IPS-15b (cell line): Measurements from ENCODE around the gene TAOK1.

Source experiments
- H3K27me3 ChIP-seq: one replicate; pipeline ENCODE4 v1.6.1; 2013; ENCODE audit warnings: low read length; ENCODE audit not compliant: control insufficient read depth, insufficient read depth
- H3K36me3 ChIP-seq: one replicate; pipeline ENCODE4 v1.6.1; 2013; ENCODE audit warnings: low read length; ENCODE audit not compliant: control insufficient read depth, insufficient read depth
- H3K4me1 ChIP-seq: one replicate; pipeline ENCODE4 v1.6.1; 2013; ENCODE audit warnings: mild to moderate bottlenecking, low read length; ENCODE audit not compliant: control insufficient read depth, insufficient read depth
- H3K4me3 ChIP-seq: one replicate; pipeline ENCODE4 v1.5.1; 2013; ENCODE audit warnings: low read depth, low read length
- H3K9ac ChIP-seq: one replicate; pipeline ENCODE4 v1.6.1; 2013; ENCODE audit warnings: low read depth, mild to moderate bottlenecking, low read length
- H3K9me3 ChIP-seq: one replicate; pipeline ENCODE4 v1.6.1; 2013; ENCODE audit warnings: mild to moderate bottlenecking, low read length; ENCODE audit not compliant: control insufficient read depth, insufficient read depth

The TAOK1 gene

DNA sequence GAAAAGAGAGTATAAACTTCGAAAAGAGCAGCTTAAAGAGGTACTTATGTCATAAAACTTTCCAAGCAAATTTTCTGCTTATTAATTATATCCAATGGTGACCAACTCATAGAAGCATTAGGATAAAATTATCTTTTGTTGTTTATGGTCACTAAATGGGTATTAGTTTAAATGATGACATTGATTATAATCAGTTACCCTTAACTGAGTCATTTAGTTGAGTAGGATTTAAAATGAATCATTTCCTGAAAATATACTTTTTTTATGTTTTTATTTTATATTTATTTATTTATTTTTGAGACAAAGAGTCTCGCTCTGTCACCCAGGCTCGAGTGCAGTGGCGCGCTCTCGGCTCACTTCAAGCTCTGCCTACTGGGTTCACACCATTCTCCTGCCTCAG, 120.8 kb downstream of the TAOK1 start:
- Histone ChIP-seq H3K4me3 (no peak overlapping the region), H3K9me3 (no peaks in the 10 kb centered on the region), H3K27me3 (no peaks in the 10 kb centered on the region), H3K4me1 (no peaks in the 10 kb centered on the region), H3K36me3 (peaks cover 9% of the 10 kb centered on the region), H3K9ac (no peak overlapping the region)

DNA sequence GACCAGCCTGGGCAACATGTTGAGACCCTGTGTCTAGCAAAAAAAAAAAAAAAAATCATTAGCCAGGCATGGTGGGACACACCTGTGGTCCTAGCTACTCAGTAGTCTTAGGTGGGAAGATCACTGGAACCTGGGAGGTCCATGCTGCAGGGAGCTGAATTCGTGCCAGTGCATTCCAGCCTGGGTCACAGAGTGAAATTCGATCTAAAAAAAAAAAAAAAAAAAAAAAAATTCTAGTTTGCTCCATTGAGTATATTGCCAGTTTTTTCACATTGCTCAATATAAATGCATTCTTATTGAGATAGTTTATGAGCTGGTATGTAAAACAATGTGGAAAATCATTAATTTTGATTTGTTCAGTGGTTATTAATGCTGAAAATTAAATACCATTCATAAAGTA, 124.6 kb downstream of the TAOK1 start:
- peaks cover 8% of the 10 kb centered on the region for H3K36me3 ChIP-seq
- H3K9ac ChIP-seq: no peak overlapping the region
- H3K27me3 ChIP-seq: no peaks in the 10 kb centered on the region
- no peaks in the 10 kb centered on the region for H3K4me1 ChIP-seq
- H3K4me3 ChIP-seq: no peak overlapping the region
- H3K9me3 ChIP-seq: no peaks in the 10 kb centered on the region

- Histone ChIP-seq H3K9ac (no peak overlapping the region), H3K4me1 (no peaks in the 10 kb centered on the region), H3K9me3 (no peaks in the 10 kb centered on the region), H3K36me3 (peaks cover 8% of the 10 kb centered on the region), H3K27me3 (no peaks in the 10 kb centered on the region), H3K4me3 (no peak overlapping the region)
These were observed 128.2 kb downstream of the TAOK1 start for GRCh38 chr17:29518359-29518758.

GRCh38 chr17:29524692-29525091, 134.5 kb downstream of the TAOK1 start:
- peaks cover 9% of the 10 kb centered on the region for H3K36me3 ChIP-seq
- no peak overlapping the region for H3K9ac ChIP-seq
- no peak overlapping the region for H3K4me3 ChIP-seq
- H3K9me3 ChIP-seq: no peaks in the 10 kb centered on the region
- no peaks in the 10 kb centered on the region for H3K27me3 ChIP-seq
- H3K4me1 ChIP-seq: no peaks in the 10 kb centered on the region

DNA sequence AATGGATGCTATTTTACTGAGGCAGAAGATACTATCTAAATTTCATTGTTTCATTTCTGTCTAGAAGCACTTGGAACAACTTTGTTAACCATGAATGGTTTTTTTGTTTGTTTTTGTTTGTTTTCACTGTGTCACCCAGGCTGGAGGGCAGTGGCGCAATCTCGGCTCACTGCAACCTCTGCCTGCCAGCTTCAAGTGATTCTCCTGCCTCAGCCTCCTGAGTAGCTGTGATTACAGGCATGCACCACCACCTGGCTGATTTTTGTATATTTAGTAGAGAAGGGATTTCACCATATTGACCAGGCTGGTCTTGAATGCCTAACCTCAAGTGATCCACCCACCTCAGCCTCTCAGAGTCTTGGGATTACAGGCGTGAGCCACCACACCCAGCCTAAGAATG, 136.2 kb downstream of the TAOK1 start:
- Histone ChIP-seq H3K36me3 (peaks cover 9% of the 10 kb centered on the region), H3K27me3 (no peaks in the 10 kb centered on the region), H3K9me3 (no peaks in the 10 kb centered on the region), H3K9ac (no peak overlapping the region), H3K4me3 (no peak overlapping the region), H3K4me1 (no peaks in the 10 kb centered on the region)

GRCh38 chr17:29533976-29534375, 143.8 kb downstream of the TAOK1 start:
- no peak overlapping the region for H3K9ac ChIP-seq
- H3K36me3 ChIP-seq: peaks cover 15% of the 10 kb centered on the region
- no peaks in the 10 kb centered on the region for H3K4me1 ChIP-seq
- no peaks in the 10 kb centered on the region for H3K27me3 ChIP-seq
- no peak overlapping the region for H3K4me3 ChIP-seq
- no peaks in the 10 kb centered on the region for H3K9me3 ChIP-seq

DNA sequence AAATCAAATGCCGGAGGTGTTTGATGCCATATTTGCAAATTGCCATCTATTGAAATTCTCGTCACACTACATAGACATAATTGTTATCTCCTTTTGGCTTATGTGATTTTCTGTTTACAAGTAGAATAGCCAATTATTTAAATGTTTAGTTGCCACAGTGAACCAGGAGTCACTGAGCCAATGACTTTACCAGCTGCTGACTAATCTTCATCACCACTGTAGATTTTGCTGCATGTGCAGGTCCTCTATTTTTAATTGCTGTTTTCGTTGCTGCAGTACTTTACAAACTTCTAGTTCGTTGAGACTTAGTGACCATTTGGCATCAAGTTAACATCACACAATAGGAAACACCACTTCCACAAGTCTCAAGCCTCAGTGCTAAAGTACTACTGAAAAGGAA, 153.9 kb downstream of the TAOK1 start:
- Histone ChIP-seq H3K9me3 (no peaks in the 10 kb centered on the region), H3K36me3 (peaks cover 6% of the 10 kb centered on the region), H3K27me3 (no peaks in the 10 kb centered on the region), H3K9ac (no peak overlapping the region), H3K4me3 (no peak overlapping the region), H3K4me1 (no peaks in the 10 kb centered on the region)

DNA sequence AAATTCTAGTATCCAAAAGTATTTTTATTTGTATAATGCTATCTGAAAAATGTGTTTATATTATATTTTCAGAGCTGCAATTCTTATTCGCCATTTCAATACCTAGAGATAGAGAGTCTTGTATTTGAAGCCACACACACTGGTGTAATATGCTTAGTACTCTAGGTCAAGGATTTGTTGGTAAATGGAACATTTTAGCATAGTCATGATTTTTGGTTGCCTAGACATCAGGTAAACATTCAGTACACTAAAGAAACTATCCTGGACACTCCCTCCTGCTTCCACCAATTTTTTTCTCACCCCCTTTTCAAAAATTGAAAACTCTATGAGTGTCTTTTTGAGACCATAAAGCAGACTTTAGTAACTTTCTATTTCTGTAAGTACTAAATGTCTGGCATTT, 155.9 kb downstream of the TAOK1 start:
- Histone ChIP-seq H3K9ac (no peak overlapping the region), H3K4me1 (no peaks in the 10 kb centered on the region), H3K27me3 (no peaks in the 10 kb centered on the region), H3K36me3 (peaks cover 6% of the 10 kb centered on the region), H3K9me3 (no peaks in the 10 kb centered on the region), H3K4me3 (no peak overlapping the region)

DNA sequence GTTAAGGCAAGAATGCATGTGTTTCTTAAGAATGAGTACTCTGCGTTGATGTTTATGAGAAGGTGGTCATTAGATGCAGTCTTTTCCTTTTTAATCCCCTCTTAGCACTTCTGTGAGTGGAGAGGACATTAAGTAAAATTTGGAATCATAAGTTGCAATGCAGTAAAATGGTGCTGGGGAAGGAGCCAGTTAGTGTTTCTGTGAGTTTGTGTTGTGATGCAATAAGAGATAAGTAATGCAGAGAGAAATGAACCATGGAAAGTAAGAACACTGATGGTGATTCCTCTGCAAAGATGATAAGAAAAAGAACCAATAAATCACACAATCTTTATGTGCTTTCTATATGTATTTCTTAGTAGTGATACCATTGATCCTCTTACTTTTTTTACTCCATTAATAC, 156.7 kb downstream of the TAOK1 start:
- Histone ChIP-seq H3K4me3 (no peak overlapping the region), H3K36me3 (peaks cover 6% of the 10 kb centered on the region), H3K27me3 (no peaks in the 10 kb centered on the region), H3K9ac (no peak overlapping the region), H3K9me3 (no peaks in the 10 kb centered on the region), H3K4me1 (no peaks in the 10 kb centered on the region)

DNA sequence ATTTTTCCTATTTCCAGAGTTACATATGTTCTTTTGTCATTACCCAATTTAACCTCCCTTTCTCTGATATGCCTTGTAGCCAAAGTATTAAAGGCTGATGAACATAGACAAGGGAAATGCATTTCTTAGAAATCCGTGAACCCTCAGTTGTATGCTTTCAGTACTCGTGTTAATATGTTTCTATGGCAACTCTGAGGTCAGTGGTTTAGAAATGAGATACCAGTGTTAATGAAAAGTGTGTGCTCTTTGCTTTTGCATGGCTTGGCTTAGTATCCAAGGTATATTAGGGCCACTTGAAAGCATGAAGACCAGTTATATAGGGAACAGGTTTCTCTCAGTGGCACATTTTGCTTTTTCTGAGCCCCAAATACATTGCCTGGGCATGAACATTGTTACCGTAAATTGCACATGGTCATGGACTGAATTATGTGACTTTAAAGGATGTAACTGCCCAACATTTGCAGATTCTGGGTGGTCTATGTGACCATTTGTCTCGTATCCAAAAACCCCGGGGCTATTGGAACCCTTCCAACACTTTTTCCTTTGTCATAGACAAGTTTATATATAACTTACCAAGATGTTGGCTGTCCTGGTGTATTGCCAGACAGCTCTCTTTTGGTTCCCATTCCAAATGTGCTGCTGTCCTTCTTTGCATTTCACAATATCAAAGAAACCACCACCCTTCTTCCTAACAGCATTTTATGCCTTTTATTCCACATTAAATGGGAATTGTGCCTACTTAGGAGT, 159.2 kb downstream of the TAOK1 start:
- H3K9me3 ChIP-seq: no peaks in the 10 kb centered on the region
- H3K4me3 ChIP-seq: no peak overlapping the region
- H3K9ac ChIP-seq: no peak overlapping the region
- no peaks in the 10 kb centered on the region for H3K36me3 ChIP-seq
- no peaks in the 10 kb centered on the region for H3K4me1 ChIP-seq
- no peaks in the 10 kb centered on the region for H3K27me3 ChIP-seq

- Histone ChIP-seq H3K4me1 (no peaks in the 10 kb centered on the region), H3K27me3 (no peaks in the 10 kb centered on the region), H3K9me3 (no peaks in the 10 kb centered on the region), H3K4me3 (no peak overlapping the region), H3K9ac (no peak overlapping the region), H3K36me3 (no peaks in the 10 kb centered on the region)
These were observed 165.7 kb downstream of the TAOK1 start for GRCh38 chr17:29555840-29556239.

- H3K9me3 ChIP-seq: no peaks in the 10 kb centered on the region
- no peaks in the 10 kb centered on the region for H3K36me3 ChIP-seq
- H3K4me1 ChIP-seq: no peaks in the 10 kb centered on the region
- H3K9ac ChIP-seq: no peak overlapping the region
- no peak overlapping the region for H3K4me3 ChIP-seq
- no peaks in the 10 kb centered on the region for H3K27me3 ChIP-seq
These were observed 167.0 kb downstream of the TAOK1 start for GRCh38 chr17:29557085-29557738.
